Cerebellar cortex (tissue), 1 donor: ENCODE results near the gene DOLK.
A peak's percentile ranks its signal among the peaks of the same experiment; 100 is the strongest.
"Not testable (repeated sequence)": the region's sequence is repeated elsewhere in the genome, so short reads cannot be mapped to it uniquely, and the experiment has no call there.

Experiments
- DNase-seq: peaks from one replicate; pipeline ENCODE4 v3.0.0-alpha.2; 2015; ENCODE audit warnings: low spot score

DOLK gene

DNA sequence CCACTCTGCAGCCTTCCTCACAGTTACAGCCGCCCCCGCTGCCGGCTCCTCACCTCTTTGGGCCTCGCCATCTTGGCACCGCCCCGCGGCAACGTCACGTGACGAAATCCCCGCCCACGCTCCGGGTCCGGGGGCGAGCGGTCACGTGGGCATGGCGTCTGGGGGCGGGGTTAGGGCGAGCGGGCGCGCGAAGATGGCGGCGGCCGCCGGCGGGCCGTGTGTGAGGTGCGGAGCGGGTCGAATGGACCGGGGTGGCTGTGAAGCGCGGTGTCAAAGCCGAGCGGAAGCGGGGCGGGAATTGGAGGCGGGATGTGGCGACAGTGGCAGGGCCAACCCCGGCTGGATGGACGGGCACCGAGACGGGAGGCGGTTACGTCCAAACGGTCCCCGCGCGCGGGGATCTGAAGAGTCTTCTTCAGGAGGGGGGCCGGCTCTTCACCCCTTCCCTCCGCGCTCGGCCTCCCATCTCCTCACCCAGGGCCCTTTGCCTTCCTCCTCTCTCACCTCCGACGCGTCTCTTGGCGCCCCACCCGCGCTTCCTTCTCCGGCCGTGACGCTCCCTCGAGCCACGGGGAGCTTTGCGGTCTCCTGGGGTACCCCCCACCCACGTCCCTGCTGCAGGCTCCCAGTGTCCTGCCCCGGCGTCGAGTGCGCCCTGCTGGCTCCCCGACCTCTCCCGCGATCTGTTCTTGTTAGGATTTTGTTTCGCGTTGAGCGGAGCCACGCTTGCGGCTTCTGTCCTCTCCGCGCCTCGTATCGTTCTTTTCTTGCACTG is at the start of gene DOLK, which contains the start of gene NUP188:
DOLK (minus strand) TSS at position 77 of the 775 bp plus-strand sequence. CDS start 300 bp downstream, outside the sequence.
NUP188 (plus strand) TSS at position 173 of the 775 bp plus-strand sequence; CDS start at position 194, 21 bp downstream.
- peak; percentile 91 for DNase-seq

DNA sequence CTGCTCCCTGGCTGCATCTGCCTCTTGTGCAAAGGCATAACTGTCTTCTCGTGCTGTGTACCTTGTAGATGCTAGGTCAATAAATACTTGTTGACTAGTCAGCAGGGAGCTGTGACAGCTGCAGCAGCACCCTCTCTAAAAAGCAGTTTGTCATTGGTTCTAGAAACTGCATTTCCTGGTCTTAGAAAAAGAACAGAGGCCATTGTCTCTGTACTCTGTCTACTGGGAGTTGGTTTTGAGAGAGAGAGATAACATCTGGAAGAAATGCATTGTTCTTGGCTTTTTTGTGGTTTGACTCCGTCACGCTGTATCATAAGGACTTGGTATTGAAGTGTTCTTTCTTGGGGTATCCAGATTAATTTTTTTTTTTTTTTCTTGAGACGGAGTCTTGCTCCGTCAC is 48.4 kb upstream of the DOLK start:
- DNase-seq = no peak

- DNase-seq = peak; percentile 83
Measured at GRCh38 chr9:128992995-128993394, 45.6 kb upstream of the DOLK start.

- DNase-seq = no peak
Measured at GRCh38 chr9:128987805-128988204, 40.4 kb upstream of the DOLK start.

DNA sequence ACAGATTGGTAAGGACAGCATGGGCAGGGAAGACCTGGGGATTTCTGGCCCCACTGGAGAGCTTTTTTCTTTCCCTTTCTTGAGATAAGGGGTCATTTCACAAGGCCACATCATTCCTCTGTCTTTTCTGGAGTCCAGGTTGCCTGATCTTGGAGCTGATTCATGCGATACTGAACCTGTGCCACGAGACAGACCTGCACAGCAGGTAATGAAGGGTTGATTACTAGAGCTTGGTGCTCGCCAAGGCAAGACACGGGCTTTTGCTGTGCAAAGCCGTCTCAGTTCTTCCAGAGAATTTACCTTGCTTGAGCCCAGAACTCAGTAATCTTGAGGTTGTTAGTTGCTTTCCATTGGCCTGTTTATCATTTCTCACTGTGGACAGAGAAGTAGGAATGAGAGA is 39.3 kb upstream of the DOLK start:
- peak; percentile 80 for DNase-seq

DNA sequence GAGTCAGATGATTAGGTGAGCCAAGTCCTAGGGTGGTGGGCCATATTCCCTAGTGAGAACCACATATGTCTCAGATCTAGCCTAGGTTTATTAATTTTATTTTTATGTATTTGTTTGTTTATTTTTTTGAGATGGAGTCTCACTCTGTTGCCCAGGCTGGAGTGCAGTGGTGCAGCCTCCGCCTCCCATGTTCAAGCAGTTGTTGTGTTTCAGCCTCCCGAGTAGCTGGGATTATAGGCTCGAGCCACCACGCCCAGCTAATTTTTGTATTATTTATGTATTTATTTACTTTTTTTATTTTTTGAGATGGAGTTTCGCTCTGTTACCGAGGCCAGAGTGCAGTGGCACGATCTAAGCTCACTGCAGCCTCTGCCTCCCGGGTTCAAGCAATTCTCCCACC is 36.1 kb upstream of the DOLK start:
- DNase-seq = no peak

- no peak for DNase-seq
Measured at GRCh38 chr9:128979111-128979510, 31.7 kb upstream of the DOLK start.

DNA sequence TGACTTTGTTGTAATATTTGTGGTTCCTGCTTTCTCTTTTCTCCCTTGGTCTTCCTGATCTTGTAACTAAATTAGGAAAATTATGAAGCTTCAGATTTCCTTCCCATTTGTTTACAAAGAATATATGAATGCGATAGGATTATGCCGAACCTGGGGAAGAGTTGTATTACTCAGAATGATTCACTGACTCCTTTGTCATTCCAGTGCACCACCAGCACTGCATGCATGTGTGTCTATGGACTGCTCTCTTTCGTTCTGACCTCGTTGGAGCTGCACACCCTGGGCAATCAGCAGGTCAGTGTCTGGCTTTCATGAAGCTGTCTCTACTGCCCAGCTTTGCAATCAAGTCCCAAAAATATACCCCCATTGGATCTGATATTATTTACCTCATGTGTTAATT is 25.6 kb upstream of the DOLK start:
- DNase-seq = no peak

DNA sequence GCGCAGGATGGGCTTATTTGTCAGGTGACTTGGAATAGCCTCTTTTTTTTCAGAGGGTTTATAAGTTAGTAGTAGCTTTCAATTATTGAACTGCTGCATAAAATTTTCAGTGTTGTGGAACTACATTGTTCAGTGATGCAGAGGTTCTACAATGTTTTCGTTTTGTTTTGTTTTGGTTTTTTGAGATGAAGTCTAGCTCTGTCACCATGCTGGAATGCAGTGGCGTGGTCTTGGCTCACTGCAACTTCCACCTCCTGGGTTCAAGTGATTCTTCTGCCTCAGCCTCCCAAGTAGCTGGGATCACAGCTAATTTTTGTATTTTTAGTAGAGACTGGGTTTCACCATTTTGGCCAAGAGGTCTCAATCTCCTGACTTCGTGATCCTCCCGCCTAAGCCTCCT is 22.1 kb upstream of the DOLK start:
- no peak for DNase-seq

DNA sequence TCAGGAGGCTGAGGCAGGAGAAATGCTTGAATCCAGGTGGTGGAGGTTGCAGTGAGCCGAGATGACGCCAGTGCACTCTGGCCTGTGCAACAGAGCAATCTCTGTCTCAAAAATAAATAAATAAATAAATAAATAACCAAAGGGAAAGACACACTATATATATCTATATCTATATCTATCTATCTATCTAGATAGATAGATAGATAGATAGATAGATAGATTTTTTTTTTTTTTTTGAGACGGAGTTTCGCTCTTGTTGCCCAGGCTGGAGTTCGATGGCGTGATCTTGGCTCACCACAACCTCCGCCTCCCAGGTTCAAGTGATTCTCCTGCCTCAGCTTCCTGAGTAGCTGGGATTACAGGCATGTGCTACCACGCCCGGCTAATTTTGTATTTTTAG is 14.0 kb upstream of the DOLK start:
- DNase-seq = not testable (repeated sequence)

GRCh38 chr9:128947277-128947526 is 201 bp downstream of the DOLK start:
- no peak for DNase-seq

DNA sequence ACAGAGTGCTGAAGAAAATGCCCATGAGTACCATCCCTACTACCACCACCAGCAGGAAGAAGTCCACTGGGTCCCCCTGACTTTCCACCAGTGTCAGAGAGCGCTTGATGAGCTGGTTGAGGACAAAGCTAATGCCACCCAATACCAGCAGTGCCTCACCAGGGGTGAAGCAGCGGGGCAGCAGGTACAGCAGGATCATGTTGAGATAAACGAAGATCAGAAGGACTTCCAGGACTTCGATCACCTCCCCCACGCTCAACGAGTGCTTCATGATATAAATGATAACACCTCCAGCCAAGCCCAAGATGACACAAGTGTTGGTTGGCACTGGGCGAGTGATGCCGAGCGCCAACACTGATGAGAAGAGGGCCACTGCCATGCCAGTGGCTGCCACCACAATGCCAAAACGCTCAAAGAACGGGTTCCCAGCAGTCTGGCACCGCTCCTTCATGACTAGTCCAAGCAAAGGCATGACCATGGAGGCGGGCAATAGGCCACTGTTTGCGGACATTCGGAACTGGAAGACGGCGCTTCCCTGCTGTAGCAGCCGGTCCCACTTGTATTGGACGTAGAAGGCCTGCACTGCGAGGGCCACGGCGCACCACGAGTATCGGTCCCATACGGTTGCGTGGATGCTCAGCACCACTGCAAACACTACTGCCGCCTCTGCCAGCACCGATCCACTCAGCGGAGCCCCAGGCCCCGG is 679 bp downstream of the DOLK start:
- peak; percentile 35 for DNase-seq

- no peak for DNase-seq
Measured at GRCh38 chr9:128945798-128946501, 1.5 kb downstream of the DOLK start.

- not testable (repeated sequence) for DNase-seq
Measured at GRCh38 chr9:128944966-128945365, 2.4 kb downstream of the DOLK start.

DNA sequence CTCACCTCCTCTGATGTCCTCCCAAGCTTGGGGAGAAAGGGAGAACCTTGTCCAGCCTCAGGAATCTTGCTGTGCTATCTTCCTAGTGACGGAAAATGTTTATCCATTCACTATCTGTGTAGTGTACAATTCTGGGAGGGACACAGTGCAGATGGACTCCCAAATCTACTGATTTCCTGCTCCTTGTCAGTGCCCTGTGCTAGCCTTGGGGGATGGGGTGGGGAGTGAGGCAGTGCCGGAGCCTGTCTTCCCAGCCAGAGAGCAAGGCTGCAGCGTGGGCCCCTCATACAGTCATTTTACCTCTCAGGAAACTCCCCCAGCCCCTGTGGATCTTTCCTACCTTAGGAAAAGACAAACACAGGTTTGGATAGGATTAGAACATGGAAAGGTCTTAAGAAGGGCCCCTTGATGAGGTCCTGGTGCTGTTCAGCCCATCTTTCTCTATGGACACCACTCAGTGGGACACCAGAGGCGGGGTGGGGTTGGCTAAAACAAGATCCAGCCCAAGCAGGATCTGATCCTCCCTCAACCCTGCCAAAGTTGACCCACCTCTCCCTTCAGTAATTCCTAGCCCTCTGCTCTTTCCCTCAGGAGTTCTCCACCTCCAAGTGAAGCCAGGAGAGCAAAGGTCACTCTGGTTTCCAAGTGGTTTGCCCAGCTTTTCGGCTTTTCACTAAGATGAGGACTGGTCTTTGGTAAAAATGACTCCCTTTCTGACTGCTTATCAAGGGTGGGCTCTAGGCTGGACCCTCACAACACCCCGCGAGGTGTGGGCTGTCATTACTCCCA is 3.4 kb downstream of the DOLK start:
- no peak for DNase-seq

- DNase-seq = no peak
Measured at GRCh38 chr9:128940946-128941755, 6.3 kb downstream of the DOLK start.

DNA sequence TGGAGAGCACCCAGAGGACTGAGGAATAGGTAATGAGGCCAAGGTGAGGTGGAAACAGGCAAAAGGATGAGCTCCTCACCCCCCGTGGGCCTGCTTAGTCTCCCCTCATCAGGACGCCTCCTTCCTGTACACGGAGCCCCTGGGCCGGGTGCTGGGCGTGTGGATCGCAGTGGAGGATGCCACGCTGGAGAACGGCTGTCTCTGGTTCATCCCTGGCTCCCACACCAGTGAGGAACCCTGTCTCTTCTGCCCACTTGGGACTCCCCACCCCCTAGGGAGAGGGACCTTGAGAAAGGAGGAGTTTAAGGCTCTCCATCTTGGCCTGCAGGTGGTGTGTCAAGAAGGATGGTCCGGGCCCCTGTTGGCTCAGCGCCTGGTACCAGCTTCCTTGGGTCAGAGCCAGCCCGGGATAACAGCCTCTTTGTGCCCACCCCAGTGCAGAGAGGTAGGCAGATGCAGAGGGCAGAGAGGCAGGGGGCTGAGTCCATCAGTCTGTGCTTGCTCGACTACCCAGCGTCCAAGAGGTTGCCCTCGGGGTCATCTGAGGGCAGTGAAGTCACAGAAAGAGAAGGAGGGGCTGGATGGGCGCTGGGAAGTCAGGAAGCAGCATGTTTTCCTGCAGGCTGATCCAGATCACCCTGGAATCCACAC is 7.0 kb downstream of the DOLK start:
- no peak for DNase-seq

DNA sequence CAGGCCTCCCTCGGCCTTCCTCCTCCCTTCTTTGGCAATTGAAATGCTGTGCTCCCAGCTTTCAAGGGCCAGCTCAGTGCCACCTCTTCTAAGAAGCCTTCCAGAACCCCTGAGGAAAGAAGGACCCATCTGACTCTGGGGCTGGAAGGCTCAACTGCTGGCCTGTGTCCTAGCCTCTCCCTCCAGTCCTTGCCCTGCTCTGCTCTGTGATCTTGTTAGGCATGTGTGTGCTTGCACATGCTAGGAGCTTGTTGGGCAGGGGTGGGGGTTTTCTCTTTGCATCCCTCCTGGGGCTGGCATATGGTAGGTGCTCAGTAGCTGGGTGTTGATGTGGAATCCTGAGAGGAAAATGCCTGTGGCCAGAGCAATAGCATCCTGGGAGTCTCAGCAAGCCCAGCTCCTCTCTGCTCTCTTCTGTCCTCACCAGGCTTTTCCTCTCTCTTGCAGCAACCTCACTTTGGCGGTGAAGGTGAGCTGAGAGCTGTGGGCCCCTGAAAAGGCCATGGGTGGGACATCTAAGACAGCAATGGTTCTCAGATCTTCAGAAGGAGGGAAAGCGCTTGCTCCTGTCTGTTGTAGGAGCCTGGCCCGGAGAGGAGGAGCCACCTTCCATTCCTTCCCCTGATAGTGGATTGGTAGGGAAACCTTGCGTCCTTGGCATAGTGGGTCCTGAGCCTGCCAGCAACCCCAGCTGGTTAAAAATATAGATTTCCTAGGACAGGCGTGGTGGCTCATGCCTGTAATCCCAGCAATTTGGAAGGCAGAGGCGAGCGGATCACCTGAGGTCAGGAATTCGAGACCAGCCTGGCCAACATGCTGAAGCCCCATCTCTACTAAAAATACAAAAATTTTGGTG is 9.9 kb downstream of the DOLK start:
- DNase-seq = no peak

DNA sequence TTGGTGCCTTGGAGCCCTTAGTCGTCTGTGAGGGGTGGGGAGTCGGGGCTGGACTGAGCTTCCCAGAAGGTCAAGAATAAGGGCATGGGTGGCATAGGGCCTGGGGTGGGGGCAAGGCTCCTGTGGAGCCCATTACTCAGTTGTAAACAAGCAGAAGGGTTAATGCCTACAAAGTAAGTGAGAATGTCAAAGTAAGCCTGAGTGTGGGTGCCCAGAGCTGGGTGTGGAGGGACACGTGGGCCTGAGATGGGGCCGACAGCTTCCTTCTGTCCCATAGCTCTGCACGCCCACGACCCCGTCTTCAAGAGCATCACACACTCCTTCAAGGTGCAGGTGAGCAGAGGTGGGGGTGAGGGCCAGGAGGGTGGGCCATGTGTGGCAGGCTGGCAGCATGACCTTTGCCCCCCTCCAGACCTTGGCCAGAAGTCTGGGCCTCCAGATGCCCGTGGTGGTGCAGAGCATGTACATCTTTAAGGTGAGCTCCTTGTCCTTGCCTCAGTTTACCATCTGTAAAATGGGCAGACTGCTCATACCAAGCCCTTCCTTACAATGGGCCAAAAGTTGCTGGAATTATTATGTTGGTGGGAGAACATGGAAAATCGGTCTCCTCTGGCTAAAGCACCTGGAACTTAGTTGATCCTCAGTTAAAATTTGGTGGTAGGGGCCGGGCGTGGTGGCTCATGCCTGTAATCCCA is 11.1 kb downstream of the DOLK start:
- DNase-seq = no peak
